ENCODE results near the gene NOP56.

NOP56 gene

DNA sequence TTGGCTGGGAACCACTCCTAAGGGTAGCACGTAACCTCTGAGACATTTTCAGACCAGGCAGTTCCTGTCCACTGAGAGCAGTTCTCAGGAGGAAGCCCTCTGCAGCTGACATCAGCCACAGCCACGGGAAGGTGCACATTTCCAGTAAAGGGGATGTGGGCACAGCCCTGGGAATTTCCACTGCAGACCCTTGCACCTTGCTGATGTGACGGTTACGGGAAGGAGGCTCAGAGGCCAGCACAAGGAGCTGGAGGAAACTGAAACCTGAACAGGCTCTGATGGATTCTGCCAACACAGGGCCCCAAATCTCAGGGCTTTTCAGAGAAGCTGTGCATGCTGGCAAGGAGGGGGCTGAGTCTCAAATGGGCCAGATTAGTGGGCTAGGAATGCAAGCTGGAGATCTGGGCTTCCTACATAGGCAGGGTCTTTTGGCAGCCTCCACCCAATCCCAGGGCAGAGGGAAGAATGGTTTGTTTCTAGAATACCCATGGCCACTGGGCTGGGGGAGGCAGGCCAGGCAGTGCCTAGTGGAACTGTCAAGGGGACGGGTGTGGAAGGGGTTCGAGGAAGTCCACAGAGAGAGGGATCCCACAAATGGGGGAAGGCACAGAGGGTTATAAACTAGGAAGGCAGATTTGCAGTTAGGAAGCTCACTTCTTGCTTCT, 54.4 kb downstream of the NOP56 start:
- no peak for DNase-seq

DNA sequence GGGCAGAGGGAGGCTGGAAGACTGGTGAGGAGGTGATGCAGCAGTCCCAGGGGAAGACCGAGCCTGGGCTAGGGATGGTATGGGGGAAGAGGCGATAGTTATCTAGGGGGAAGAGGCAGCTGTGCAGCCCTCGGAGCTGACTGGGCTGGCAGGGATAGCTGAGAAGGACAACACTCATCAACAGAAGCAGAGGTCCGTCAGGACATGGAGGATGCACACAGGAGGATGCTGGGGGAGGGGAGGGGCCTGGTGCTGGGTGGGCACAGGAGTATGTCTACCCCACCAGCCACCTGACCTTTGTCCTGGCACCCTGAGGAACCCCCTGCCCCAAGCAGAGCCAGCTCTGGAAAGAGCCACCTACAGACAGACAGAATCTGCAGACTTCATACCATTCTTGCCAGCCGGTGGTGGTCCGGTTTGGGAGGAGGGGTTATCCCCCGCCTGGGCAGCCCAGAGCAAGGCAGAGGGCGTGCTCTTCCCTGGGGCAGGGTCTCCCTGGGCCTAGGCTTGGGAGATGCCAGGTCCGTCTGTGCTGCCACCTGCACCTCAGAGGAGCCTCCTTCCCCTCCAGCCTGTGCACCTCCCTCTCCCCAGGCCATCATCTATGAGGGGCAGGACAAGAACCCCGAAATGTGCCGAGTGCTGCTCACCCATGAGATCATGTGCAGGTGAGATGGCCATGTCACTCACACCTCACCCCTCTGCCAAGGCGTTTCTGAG, 55.1 kb downstream of the NOP56 start:
- no peak for DNase-seq
